GM21717 (cell line): Measurements from ENCODE around the gene ACOT13.
A peak's percentile ranks its signal among the peaks of the same experiment; 100 is the strongest.
"Not testable (repeated sequence)": the region's sequence is repeated elsewhere in the genome, so short reads cannot be mapped to it uniquely, and the experiment has no call there.

ENCODE experiments used
- ATAC-seq: cut with Tn5 transposase; IDR thresholded peaks from one replicate; pipeline ENCODE4 v1.9.1; 2021; ENCODE audit warnings: mild to moderate bottlenecking, moderate library complexity; ENCODE audit not compliant: unreplicated experiment

The ACOT13 gene

DNA sequence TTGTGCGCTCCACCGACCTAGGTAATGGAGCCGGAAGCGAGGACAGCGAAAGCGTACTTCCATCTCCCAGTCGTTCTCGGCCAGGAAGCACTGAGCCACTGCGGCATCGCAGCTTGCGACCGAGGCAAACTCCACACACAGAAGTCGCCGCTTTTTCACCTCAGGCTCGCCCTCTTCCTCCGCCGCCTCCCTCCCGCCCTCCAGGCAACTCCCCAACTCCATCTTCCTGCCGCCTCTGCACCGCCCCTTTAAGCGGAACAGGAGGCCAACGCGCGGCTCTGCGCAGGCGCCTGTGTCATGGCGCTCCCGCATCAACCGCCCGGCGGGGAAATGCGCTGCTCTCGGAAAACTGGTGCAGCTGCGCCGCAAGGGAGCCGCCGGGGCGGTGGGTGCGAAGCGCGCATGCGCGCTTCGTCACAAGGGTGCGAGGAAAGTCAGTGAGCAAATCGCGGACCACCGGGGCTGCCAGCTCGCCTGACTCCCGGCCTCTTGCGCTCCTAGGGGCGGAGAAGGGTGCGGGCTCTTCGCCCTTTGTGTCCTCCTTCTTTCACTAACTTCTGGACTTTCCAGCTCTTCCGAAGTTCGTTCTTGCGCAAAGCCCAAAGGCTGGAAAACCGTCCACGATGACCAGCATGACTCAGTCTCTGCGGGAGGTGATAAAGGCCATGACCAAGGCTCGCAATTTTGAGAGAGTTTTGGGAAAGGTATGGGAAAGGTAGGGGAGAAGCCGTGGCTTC, at the start of gene ACOT13, which contains the start of gene TDP2:
Gene ACOT13, plus strand, starts transcription at position 437 of the 737 bp plus-strand sequence. Its CDS starts 187 bp downstream, at position 624.
Gene TDP2, minus strand, starts transcription at position 259 of the 737 bp plus-strand sequence. Its CDS starts 37 bp downstream, at position 222.
- ATAC-seq: peak; percentile 92

GRCh38 chr6:24619661-24620060, 47.2 kb upstream of the ACOT13 start:
- ATAC-seq: no peak

DNA sequence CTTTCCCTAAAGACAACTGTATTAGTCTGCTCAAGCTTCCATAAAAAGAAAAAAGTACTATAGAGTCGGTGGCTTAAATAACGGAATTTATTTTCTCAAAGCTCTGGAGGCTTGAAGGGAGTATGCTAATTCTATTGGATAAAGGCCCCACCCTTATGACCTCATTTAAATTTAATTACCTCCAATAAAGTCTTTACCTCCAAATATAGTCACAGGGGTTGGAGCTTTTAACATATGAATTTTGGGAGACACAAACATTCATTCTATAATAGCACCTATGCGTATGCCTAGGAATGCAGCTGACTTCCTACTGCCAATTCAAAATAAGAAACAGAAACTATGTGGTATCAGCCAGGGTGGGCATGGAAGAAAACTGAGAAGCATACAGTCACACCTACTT, 46.2 kb upstream of the ACOT13 start:
- ATAC-seq: no peak

GRCh38 chr6:24621626-24622289, 45.1 kb upstream of the ACOT13 start:
- no peak for ATAC-seq

GRCh38 chr6:24630856-24631505, 35.9 kb upstream of the ACOT13 start:
- ATAC-seq: no peak

GRCh38 chr6:24631671-24632070, 35.2 kb upstream of the ACOT13 start:
- ATAC-seq: no peak

DNA sequence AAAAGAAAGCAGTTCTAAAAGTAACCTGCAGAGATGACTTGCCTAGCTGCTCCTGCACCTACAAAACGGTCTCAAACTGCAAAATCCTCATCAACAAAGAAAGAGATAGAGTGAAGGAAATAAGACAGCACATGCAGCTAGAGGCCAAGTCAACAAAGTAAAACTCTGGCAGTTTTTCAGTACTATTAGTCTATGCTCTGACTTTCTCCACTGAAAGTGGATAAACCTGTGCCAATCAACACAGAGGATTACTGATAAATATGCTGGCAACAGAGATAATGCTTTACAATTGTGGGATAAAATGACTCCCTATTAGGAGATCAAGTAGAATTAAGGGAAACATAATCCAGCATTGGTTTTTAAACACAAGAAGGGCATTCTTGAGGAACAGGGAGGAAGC, 34.3 kb upstream of the ACOT13 start:
- no peak for ATAC-seq

DNA sequence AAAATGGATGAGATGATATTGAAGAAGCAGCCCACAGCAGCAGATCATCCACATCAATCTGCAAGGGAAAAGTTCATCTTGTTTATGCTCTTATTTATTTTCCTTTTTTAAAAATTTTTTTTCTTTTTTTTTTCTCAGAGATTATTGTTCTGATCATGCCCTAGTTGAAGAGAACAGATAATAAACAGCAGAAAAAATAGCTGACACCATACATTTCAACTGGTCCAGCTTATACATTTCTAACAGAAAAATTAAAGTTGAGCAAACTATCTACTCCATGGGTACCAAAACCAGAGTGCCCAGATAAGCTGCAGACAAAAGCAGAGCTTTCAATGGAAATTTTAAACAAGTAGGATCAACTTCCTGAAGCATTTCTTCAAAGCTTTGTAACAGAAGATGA, 30.2 kb upstream of the ACOT13 start:
- no peak for ATAC-seq

DNA sequence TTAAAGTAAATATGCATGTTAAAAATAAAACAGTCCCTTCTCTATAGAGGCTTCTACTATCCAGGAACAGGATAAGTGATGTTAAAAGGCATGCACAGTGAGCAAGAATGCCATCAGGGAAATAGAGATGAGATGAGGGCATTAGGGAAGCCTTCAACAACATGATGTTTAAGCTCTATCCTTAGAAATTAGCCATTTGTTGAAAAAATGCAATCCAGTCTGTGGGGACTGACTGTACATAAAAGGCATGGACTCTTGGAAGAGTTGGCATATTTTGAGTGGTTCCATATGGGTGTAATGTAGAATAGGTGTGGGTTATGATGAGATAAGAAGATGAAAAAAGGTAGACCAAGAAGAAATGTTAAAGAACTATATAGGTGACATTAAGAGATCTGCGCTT, 26.7 kb upstream of the ACOT13 start:
- no peak for ATAC-seq

DNA sequence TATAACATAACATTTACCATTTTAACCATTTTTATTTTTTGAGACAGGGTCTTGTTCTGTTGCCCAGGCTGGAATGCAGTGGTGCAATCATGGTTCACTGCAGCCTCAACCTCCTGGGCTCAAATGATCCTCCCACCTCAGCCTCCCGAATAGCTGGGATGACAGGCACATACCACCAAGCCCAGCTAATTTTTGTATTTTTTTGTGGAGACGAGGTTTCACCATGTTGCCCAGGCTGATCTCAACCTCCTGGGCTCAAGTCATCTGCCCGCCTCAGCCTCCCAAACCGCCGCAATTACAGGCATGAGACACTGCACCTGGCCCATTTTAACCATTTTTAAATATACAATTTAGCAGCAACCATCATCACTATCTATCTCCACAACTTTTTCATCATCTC, 26.2 kb upstream of the ACOT13 start:
- not testable (repeated sequence) for ATAC-seq

- no peak for ATAC-seq
These were observed 24.8 kb upstream of the ACOT13 start for GRCh38 chr6:24642061-24642460.

DNA sequence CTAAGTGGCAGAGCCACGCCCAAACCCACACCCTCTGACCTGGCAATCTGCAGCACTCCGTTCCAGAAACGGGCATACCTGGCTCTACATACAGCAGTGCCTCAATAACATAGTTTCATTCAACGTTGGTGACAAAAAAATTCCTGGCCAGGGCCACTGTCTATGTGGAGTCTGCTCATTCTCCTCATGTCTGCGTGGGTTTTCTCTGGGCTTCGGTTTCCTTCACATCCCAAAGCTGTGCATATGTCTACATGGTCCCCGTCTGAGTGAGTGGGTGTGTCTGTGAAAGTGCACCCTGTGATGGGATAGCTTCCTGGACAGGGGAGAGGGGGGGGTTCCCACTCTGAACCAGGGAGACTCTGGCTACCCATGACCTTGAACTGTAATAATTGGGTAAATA, 23.0 kb upstream of the ACOT13 start:
- ATAC-seq: no peak

DNA sequence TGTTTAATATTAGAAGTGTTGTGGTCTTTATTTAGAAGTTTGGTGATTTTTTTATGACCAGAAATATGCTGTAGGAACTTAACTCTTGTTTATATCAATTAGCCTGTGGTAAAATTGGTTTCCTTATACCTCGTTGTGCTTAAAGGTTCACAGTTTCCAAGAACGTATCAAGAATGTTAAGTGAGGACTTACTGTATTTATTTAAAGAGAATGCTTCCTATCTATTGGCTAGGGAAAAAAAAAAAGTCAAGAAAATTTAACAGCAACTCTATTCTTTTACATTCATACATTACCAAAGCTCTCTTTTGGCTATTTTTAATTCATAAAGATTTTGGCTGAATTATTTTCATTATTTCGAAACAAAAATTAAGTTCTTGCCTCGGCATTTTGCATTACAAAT, 22.5 kb upstream of the ACOT13 start:
- no peak for ATAC-seq

GRCh38 chr6:24646771-24647170, 20.1 kb upstream of the ACOT13 start:
- no peak for ATAC-seq

DNA sequence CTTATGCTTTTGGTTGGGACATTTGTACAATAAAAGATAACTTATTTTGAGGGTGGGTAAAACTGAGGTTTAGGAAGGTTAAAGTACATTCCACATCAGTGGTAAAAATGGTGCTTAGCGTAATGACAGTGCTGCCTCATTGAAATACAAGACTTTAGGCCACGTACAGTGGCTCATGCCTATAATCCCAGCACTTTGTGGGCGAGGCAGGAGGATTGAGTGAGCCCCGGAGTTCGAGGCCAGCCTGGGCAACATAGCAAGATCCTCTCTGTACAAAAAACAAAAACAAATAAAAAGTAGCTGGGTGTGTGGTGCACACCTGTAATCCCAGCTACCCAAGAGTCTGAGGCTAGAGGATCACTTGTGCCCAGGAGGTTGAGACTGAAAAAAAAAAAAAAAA, 18.6 kb upstream of the ACOT13 start:
- ATAC-seq: no peak

DNA sequence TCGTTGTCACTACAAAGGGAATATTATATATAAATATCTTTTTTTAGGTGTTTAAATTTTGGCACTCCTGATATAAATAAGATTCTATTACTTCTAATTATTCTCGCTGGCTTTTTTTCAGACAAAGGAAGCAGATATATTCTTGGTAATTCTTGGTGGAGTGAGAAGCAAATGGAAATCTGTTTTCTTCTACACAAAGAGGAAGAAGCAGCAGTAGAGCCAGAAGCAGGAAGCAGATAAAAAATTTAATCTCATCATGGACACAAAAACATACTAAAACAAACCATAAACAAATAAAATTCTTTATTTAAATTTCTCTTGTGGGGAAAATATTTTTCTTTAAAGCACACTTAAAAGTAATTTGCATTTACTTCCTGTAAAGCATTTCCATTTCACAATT, 17.2 kb upstream of the ACOT13 start:
- no peak for ATAC-seq

DNA sequence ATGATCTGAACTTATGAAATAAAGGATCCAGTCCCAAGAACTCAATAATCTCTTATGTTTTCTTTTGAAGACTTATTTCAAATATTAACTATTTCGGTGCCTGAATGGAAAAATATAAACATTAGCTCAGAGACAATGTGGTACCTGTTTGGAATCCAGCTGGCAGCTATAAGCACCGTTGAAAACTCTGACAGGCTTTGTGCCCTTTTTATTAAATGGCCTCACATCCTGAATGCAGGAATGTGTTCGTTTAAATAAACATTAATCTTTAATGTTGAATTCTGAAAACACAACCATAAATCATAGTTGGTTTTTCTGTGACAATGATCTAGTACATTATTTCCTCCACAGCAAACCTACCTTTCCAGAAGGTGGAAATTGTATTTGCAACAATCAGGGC, 16.5 kb upstream of the ACOT13 start:
- no peak for ATAC-seq

DNA sequence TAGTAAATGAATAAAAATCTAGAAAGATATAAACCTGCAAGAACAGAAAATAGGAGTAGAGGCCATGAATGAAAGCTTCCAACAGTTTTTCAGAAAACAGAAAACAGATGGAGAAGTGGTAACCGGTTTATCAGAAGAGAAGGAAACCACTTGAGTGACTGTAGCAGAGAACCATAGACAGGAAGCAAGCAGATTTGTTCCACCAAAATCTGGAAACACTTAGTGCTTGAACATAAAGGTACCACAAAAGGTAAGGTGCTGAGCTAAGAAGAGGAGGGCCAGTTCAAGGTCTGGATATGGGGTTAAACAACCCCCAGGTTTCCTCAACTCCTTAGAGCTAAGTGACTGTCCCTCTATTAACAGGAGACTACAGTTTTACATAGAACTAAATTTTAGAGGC, 11.7 kb upstream of the ACOT13 start:
- ATAC-seq: no peak

DNA sequence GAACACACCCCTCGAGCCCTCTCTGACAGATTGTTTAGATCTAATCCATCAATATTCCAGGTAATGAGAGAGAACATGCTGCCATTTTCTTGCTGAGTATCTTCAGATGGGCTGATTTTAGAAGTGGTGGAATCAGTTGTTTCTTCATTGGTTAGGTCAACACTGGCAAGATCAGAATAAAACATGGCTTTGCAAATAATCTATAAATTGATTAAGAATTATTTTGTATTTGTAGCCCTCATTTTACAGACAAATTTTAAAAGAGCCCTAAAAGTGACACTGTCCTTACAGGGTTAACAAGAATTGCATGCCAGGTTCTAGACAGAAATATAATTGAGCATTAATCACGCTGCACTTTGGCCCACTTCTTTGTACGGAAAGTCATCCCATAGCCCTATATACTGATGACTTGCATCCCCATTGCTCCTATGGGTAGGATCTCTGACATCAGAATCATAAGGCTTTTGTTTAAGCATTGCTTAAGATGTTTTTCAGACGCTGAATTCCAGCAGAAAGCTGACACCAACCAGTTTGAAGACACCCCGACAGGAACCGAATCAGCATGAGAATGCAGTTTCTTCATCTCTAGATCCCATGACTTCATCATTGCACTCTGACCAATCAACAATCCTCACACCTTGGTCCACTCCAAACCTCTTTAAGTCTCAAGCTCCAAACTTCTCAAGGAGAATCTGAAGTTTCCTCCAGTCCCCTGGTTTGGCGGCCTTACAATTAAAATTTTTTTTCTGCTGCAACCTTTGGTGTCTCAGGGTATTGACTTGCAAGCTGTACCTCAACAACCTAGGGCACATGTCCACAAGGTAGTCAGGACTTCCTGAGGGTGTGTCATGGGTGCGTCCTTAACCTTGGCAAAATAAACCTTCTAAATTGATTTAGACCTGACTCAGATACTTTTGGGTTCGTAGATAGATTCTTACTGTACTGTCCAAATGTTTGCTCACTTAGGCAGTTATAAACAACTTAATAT, 8.0 kb upstream of the ACOT13 start:
- no peak for ATAC-seq

DNA sequence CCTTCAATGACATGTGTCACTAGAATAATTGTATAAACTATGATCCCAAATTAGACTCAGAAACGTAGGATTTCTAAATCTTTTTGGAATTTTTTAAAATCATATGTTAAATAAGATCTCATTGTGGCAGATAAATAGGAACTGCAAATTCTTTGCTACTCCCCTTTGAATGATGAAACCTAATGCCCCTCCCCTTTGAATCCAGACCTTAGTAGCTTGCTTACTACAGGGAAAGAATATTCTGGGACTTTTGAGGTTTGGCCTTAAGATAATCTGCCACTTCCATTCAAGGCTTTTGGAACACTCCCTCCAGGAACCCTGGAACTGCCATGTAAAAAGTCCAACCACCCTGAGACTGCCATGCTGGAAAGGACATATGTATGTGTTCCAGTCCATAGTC, 7.3 kb upstream of the ACOT13 start:
- ATAC-seq: no peak

DNA sequence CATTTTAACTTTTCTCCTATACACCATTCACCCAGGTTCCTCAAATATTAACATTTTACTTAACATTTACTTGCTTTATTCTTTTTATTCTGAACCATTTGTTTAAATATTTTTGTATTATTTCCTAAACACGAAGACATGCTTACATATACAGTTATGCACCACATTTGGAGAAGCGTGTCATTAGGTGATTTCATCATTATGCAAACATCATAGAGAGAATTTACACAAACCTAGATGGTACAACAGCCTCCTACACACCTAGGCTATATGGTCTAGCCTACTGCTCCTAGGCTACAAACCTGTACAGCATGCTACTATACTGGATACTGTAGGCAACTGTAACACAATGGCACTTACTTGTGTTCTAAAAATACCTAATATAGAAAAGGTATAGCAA, 6.8 kb upstream of the ACOT13 start:
- ATAC-seq: no peak
